ENCODE results near the gene ATG101. TPM values are rescaled to one million over a fixed set of nuclear protein-coding genes. Genes with fewer than 3 reads are reported as not detected.
A peak's percentile ranks its signal among the peaks of the same experiment; 100 is the strongest.

The ATG101 gene
- total RNA-seq, 1 donor from 2014 or later, result 45.9 TPM

GRCh38 chr12:52063981-52064649 is 5.7 kb upstream of the ATG101 start:
- Mint-ChIP-seq H3K4me1 (ENCODE audit: low read depth) (peaks cover 10% of the 10 kb centered on the region), H3K27me3 (ENCODE audit: low read depth) (peaks cover 1% of the 10 kb centered on the region), H3K36me3 (ENCODE audit: low read depth) (peaks cover 8% of the 10 kb centered on the region), H3K27ac (no peak overlapping the region), H3K9me3 (no peaks in the 10 kb centered on the region), H3K4me3 (ENCODE audit: low read depth) (no peak overlapping the region)
- no peak for DNase-seq (ENCODE audit: low spot score)
- intact Hi-C loops (cut with micrococcal nuclease), result no loop called here

- Mint-ChIP-seq H3K4me3 (ENCODE audit: low read depth) (no peak overlapping the region), H3K9me3 (no peaks in the 10 kb centered on the region), H3K27ac (no peak overlapping the region), H3K36me3 (ENCODE audit: low read depth) (peaks cover 10% of the 10 kb centered on the region), H3K4me1 (ENCODE audit: low read depth) (peaks cover 25% of the 10 kb centered on the region), H3K27me3 (ENCODE audit: low read depth) (peaks cover 1% of the 10 kb centered on the region)
- intact Hi-C loops (cut with micrococcal nuclease), result no loop called here
- DNase-seq (ENCODE audit: low spot score), result no peak
Measured at GRCh38 chr12:52066346-52067080, 3.3 kb upstream of the ATG101 start.

GRCh38 chr12:52067081-52067374 is 2.8 kb upstream of the ATG101 start:
- Mint-ChIP-seq H3K27ac (no peak overlapping the region), H3K4me3 (ENCODE audit: low read depth) (no peak overlapping the region), H3K27me3 (ENCODE audit: low read depth) (peaks cover 1% of the 10 kb centered on the region), H3K36me3 (ENCODE audit: low read depth) (peaks cover 12% of the 10 kb centered on the region), H3K9me3 (no peaks in the 10 kb centered on the region), H3K4me1 (ENCODE audit: low read depth) (peaks cover 28% of the 10 kb centered on the region)
- no peak for DNase-seq (ENCODE audit: low spot score)
- intact Hi-C loops (cut with micrococcal nuclease), result no loop called here

GRCh38 chr12:52070185-52070925 is 577 bp downstream of the ATG101 start:
- intact Hi-C loops (cut with micrococcal nuclease), result no loop called here
- H3K4me1 Mint-ChIP-seq (ENCODE audit: low read depth), result peaks cover 43% of the 10 kb centered on the region

GRCh38 chr12:52073531-52074381 is 4.0 kb downstream of the ATG101 start:
- H3K27me3 Mint-ChIP-seq (ENCODE audit: low read depth), result no peaks in the 10 kb centered on the region
- H3K9me3 Mint-ChIP-seq, result no peaks in the 10 kb centered on the region
- H3K36me3 Mint-ChIP-seq (ENCODE audit: low read depth), result peaks cover 65% of the 10 kb centered on the region
- intact Hi-C loops (cut with micrococcal nuclease), result no loop called here
- H3K4me1 Mint-ChIP-seq (ENCODE audit: low read depth), result peaks cover 37% of the 10 kb centered on the region
- no peak overlapping the region for H3K27ac Mint-ChIP-seq
- no peak for DNase-seq (ENCODE audit: low spot score)
- H3K4me3 Mint-ChIP-seq (ENCODE audit: low read depth), result no peak overlapping the region

More at GRCh38 chr12:52070185-52070925, 577 bp downstream of the ATG101 start:
- no peaks in the 10 kb centered on the region for H3K9me3 Mint-ChIP-seq
- DNase-seq (ENCODE audit: low spot score), result no peak
- H3K27me3 Mint-ChIP-seq (ENCODE audit: low read depth), result peaks cover 1% of the 10 kb centered on the region
- H3K36me3 Mint-ChIP-seq (ENCODE audit: low read depth), result peaks cover 41% of the 10 kb centered on the region
- peak overlapping the region; percentile 98 for H3K27ac Mint-ChIP-seq
- peak overlapping the region; percentile 95 for H3K4me3 Mint-ChIP-seq (ENCODE audit: low read depth)

GRCh38 chr12:52074971-52075724 is 5.4 kb downstream of the ATG101 start:
- Mint-ChIP-seq H3K27ac (no peak overlapping the region), H3K27me3 (ENCODE audit: low read depth) (no peaks in the 10 kb centered on the region), H3K4me1 (ENCODE audit: low read depth) (peaks cover 32% of the 10 kb centered on the region), H3K36me3 (ENCODE audit: low read depth) (peaks cover 68% of the 10 kb centered on the region), H3K9me3 (no peaks in the 10 kb centered on the region), H3K4me3 (ENCODE audit: low read depth) (no peak overlapping the region)
- no peak for DNase-seq (ENCODE audit: low spot score)
- intact Hi-C loops (cut with micrococcal nuclease), result no loop called here

- peaks cover 59% of the 10 kb centered on the region for H3K36me3 Mint-ChIP-seq (ENCODE audit: low read depth)
- H3K9me3 Mint-ChIP-seq, result no peaks in the 10 kb centered on the region
- no peak overlapping the region for H3K4me3 Mint-ChIP-seq (ENCODE audit: low read depth)
- H3K27ac Mint-ChIP-seq, result no peak overlapping the region
- DNase-seq (ENCODE audit: low spot score), result no peak
- no peaks in the 10 kb centered on the region for H3K27me3 Mint-ChIP-seq (ENCODE audit: low read depth)
- intact Hi-C loops (cut with micrococcal nuclease), result no loop called here
- peaks cover 19% of the 10 kb centered on the region for H3K4me1 Mint-ChIP-seq (ENCODE audit: low read depth)
Measured at GRCh38 chr12:52076811-52077210, 7.0 kb downstream of the ATG101 start.

GRCh38 chr12:52078276-52078675 is 8.5 kb downstream of the ATG101 start:
- intact Hi-C loops (cut with micrococcal nuclease), result no loop called here
- Mint-ChIP-seq H3K27me3 (ENCODE audit: low read depth) (no peaks in the 10 kb centered on the region), H3K4me1 (ENCODE audit: low read depth) (peaks cover 8% of the 10 kb centered on the region), H3K4me3 (ENCODE audit: low read depth) (no peak overlapping the region), H3K27ac (no peak overlapping the region), H3K9me3 (no peaks in the 10 kb centered on the region), H3K36me3 (ENCODE audit: low read depth) (peaks cover 47% of the 10 kb centered on the region)
- DNase-seq (ENCODE audit: low spot score), result no peak

- H3K9me3 Mint-ChIP-seq, result no peaks in the 10 kb centered on the region
- no peaks in the 10 kb centered on the region for H3K27me3 Mint-ChIP-seq (ENCODE audit: low read depth)
- no peak within 1 kb of the TSS for H3K4me3 Mint-ChIP-seq (ENCODE audit: low read depth)
- intact Hi-C loops (cut with micrococcal nuclease), result no loop called here
- peaks cover 4% of the 10 kb centered on the region for H3K4me1 Mint-ChIP-seq (ENCODE audit: low read depth)
- peaks cover 33% of the 10 kb centered on the region for H3K36me3 Mint-ChIP-seq (ENCODE audit: low read depth)
- no peak within 1 kb of the TSS for H3K27ac Mint-ChIP-seq
- DNase-seq (ENCODE audit: low spot score), result no peak
Measured at GRCh38 chr12:52079576-52080402, 10.0 kb downstream of the ATG101 start, which contains the start of gene SMIM41. Gene SMIM41, plus strand, starts transcription at chr12:52079704. Its CDS starts 76 bp downstream, at chr12:52079780.

GRCh38 chr12:52080403-52081251 is 10.8 kb downstream of the ATG101 start:
- peaks cover 4% of the 10 kb centered on the region for H3K4me1 Mint-ChIP-seq (ENCODE audit: low read depth)
- H3K27ac Mint-ChIP-seq, result no peak overlapping the region
- no peak overlapping the region for H3K4me3 Mint-ChIP-seq (ENCODE audit: low read depth)
- no peak for DNase-seq (ENCODE audit: low spot score)
- H3K27me3 Mint-ChIP-seq (ENCODE audit: low read depth), result no peaks in the 10 kb centered on the region
- H3K36me3 Mint-ChIP-seq (ENCODE audit: low read depth), result peaks cover 26% of the 10 kb centered on the region
- H3K9me3 Mint-ChIP-seq, result no peaks in the 10 kb centered on the region
- intact Hi-C loops (cut with micrococcal nuclease), result no loop called here
